ENCODE results near the gene MRM2.

- TF ChIP-seq, protein P1, sequence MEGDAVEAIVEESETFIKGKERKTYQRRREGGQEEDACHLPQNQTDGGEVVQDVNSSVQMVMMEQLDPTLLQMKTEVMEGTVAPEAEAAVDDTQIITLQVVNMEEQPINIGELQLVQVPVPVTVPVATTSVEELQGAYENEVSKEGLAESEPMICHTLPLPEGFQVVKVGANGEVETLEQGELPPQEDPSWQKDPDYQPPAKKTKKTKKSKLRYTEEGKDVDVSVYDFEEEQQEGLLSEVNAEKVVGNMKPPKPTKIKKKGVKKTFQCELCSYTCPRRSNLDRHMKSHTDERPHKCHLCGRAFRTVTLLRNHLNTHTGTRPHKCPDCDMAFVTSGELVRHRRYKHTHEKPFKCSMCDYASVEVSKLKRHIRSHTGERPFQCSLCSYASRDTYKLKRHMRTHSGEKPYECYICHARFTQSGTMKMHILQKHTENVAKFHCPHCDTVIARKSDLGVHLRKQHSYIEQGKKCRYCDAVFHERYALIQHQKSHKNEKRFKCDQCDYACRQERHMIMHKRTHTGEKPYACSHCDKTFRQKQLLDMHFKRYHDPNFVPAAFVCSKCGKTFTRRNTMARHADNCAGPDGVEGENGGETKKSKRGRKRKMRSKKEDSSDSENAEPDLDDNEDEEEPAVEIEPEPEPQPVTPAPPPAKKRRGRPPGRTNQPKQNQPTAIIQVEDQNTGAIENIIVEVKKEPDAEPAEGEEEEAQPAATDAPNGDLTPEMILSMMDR (IDR thresholded peaks at IDR 0.05), result no peak
- TF ChIP-seq POLR2A (IDR thresholded peaks at IDR 0.05), result no peak
These were observed 39.6 kb downstream of the MRM2 start for GRCh38 chr7:2202361-2202761.

Data from adrenal gland (tissue), 5 donors.